ENCODE measurements around the gene GMPPA.

GMPPA gene

GRCh38 chr2:219506802-219507526, 8.3 kb downstream of the GMPPA start:
- Mint-ChIP-seq H3K4me1 (peaks cover 17% of the 10 kb centered on the region), H3K27ac (ENCODE audit: low read depth) (no peak overlapping the region), H3K36me3 (ENCODE audit: insufficient read depth) (peaks cover 11% of the 10 kb centered on the region), H3K4me3 (no peak overlapping the region), H3K9me3 (no peaks in the 10 kb centered on the region), H3K27me3 (peaks cover 37% of the 10 kb centered on the region)
- ATAC-seq (replicated peaks; ENCODE audit: extremely low read depth, poor library complexity, severe bottlenecking) (no peak), DNase-seq (ENCODE audit: low spot score in 2 of 2) (no peak)

GRCh38 chr2:219507581-219508443, 9.1 kb downstream of the GMPPA start:
- DNase-seq (ENCODE audit: low spot score in 2 of 2) (no peak), ATAC-seq (replicated peaks; ENCODE audit: extremely low read depth, poor library complexity, severe bottlenecking) (no peak)
- no peak overlapping the region for H3K27ac Mint-ChIP-seq (ENCODE audit: low read depth)
- peaks cover 10% of the 10 kb centered on the region for H3K36me3 Mint-ChIP-seq (ENCODE audit: insufficient read depth)
- H3K27me3 Mint-ChIP-seq = peaks cover 46% of the 10 kb centered on the region
- H3K4me3 Mint-ChIP-seq = no peak overlapping the region
- peaks cover 17% of the 10 kb centered on the region for H3K4me1 Mint-ChIP-seq
- H3K9me3 Mint-ChIP-seq = no peaks in the 10 kb centered on the region

GRCh38 chr2:219508444-219508734, 9.7 kb downstream of the GMPPA start:
- no peak overlapping the region for H3K27ac Mint-ChIP-seq (ENCODE audit: low read depth)
- H3K27me3 Mint-ChIP-seq = peaks cover 51% of the 10 kb centered on the region
- DNase-seq (ENCODE audit: low spot score in 2 of 2) (no peak), ATAC-seq (replicated peaks; ENCODE audit: extremely low read depth, poor library complexity, severe bottlenecking) (no peak)
- H3K4me1 Mint-ChIP-seq = peaks cover 22% of the 10 kb centered on the region
- no peaks in the 10 kb centered on the region for H3K9me3 Mint-ChIP-seq
- H3K4me3 Mint-ChIP-seq = no peak overlapping the region
- H3K36me3 Mint-ChIP-seq (ENCODE audit: insufficient read depth) = peaks cover 10% of the 10 kb centered on the region

- Mint-ChIP-seq H3K27ac (ENCODE audit: low read depth) (no peak overlapping the region), H3K4me1 (peaks cover 30% of the 10 kb centered on the region), H3K36me3 (ENCODE audit: insufficient read depth) (peaks cover 8% of the 10 kb centered on the region), H3K4me3 (peak overlapping the region; percentile 56), H3K27me3 (peaks cover 59% of the 10 kb centered on the region), H3K9me3 (no peaks in the 10 kb centered on the region)
- DNase-seq (ENCODE audit: low spot score in 2 of 2) (no peak), ATAC-seq (replicated peaks; ENCODE audit: extremely low read depth, poor library complexity, severe bottlenecking) (peak; percentile 30)
These were observed 10.5 kb downstream of the GMPPA start for GRCh38 chr2:219508971-219509779.

- Mint-ChIP-seq H3K9me3 (no peaks in the 10 kb centered on the region), H3K4me1 (peaks cover 31% of the 10 kb centered on the region), H3K36me3 (ENCODE audit: insufficient read depth) (peaks cover 5% of the 10 kb centered on the region), H3K27ac (ENCODE audit: low read depth) (no peak overlapping the region), H3K4me3 (peak overlapping the region; percentile 56), H3K27me3 (peaks cover 66% of the 10 kb centered on the region)
- ATAC-seq (replicated peaks; ENCODE audit: extremely low read depth, poor library complexity, severe bottlenecking) = peak; percentile 84
- DNase-seq (ENCODE audit: low spot score in 2 of 2) = peak; percentile 21 to 31
These were observed 11.3 kb downstream of the GMPPA start for GRCh38 chr2:219509780-219510511.

- Mint-ChIP-seq H3K36me3 (ENCODE audit: insufficient read depth) (peaks cover 3% of the 10 kb centered on the region), H3K4me3 (peak overlapping the region; percentile 56), H3K27ac (ENCODE audit: low read depth) (no peak overlapping the region), H3K27me3 (peaks cover 72% of the 10 kb centered on the region), H3K9me3 (no peaks in the 10 kb centered on the region), H3K4me1 (peaks cover 31% of the 10 kb centered on the region)
- DNase-seq (ENCODE audit: low spot score in 2 of 2) = no peak
- ATAC-seq (replicated peaks; ENCODE audit: extremely low read depth, poor library complexity, severe bottlenecking) = no peak
These were observed 11.9 kb downstream of the GMPPA start for GRCh38 chr2:219510512-219511135.

- Mint-ChIP-seq H3K27ac (ENCODE audit: low read depth) (no peak overlapping the region), H3K27me3 (peaks cover 83% of the 10 kb centered on the region), H3K4me1 (peaks cover 31% of the 10 kb centered on the region), H3K9me3 (no peaks in the 10 kb centered on the region), H3K36me3 (ENCODE audit: insufficient read depth) (peaks cover under 1% of the 10 kb centered on the region), H3K4me3 (no peak overlapping the region)
- ATAC-seq (replicated peaks; ENCODE audit: extremely low read depth, poor library complexity, severe bottlenecking) (no peak), DNase-seq (ENCODE audit: low spot score in 2 of 2) (no peak)
These were observed 13.0 kb downstream of the GMPPA start for GRCh38 chr2:219511547-219512325.

GRCh38 chr2:219512524-219513216, 14.0 kb downstream of the GMPPA start:
- ATAC-seq (replicated peaks; ENCODE audit: extremely low read depth, poor library complexity, severe bottlenecking) = no peak
- no peak overlapping the region for H3K27ac Mint-ChIP-seq (ENCODE audit: low read depth)
- no peak overlapping the region for H3K4me3 Mint-ChIP-seq
- no peaks in the 10 kb centered on the region for H3K36me3 Mint-ChIP-seq (ENCODE audit: insufficient read depth)
- peaks cover 88% of the 10 kb centered on the region for H3K27me3 Mint-ChIP-seq
- H3K4me1 Mint-ChIP-seq = peaks cover 31% of the 10 kb centered on the region
- no peaks in the 10 kb centered on the region for H3K9me3 Mint-ChIP-seq
- no peak for DNase-seq (ENCODE audit: low spot score in 2 of 2)

GRCh38 chr2:219513787-219514186, 15.1 kb downstream of the GMPPA start:
- peaks cover 95% of the 10 kb centered on the region for H3K27me3 Mint-ChIP-seq
- peak overlapping the region; percentile 34 for H3K4me3 Mint-ChIP-seq
- ATAC-seq (replicated peaks; ENCODE audit: extremely low read depth, poor library complexity, severe bottlenecking) = no peak

GRCh38 chr2:219514196-219514761, 15.6 kb downstream of the GMPPA start, which contains the start of gene ASIC4:
TSS of gene ASIC4 (plus strand) at chr2:219514482. CDS start at chr2:219514725, 243 bp downstream.
- no peak within 1 kb of the TSS for H3K27ac Mint-ChIP-seq (ENCODE audit: low read depth)
- no peaks in the 10 kb centered on the region for H3K9me3 Mint-ChIP-seq
- peaks cover 99% of the 10 kb centered on the region for H3K27me3 Mint-ChIP-seq
- DNase-seq (ENCODE audit: low spot score in 2 of 2) (no peak), ATAC-seq (replicated peaks; ENCODE audit: extremely low read depth, poor library complexity, severe bottlenecking) (no peak)
- peak within 1 kb of the TSS; percentile 34 for H3K4me3 Mint-ChIP-seq
- peaks cover 31% of the 10 kb centered on the region for H3K4me1 Mint-ChIP-seq
- no peaks in the 10 kb centered on the region for H3K36me3 Mint-ChIP-seq (ENCODE audit: insufficient read depth)

More at GRCh38 chr2:219513787-219514186, 15.1 kb downstream of the GMPPA start:
- Mint-ChIP-seq H3K4me1 (peaks cover 31% of the 10 kb centered on the region), H3K9me3 (no peaks in the 10 kb centered on the region), H3K27ac (ENCODE audit: low read depth) (no peak overlapping the region), H3K36me3 (ENCODE audit: insufficient read depth) (no peaks in the 10 kb centered on the region)
- no peak for DNase-seq (ENCODE audit: low spot score in 2 of 2)
